T-cell (primary cell): Measurements from ENCODE around the gene MRPL44. TPM values are rescaled to one million over a fixed set of nuclear protein-coding genes. Genes with fewer than 3 reads are reported as not detected.

Experiments used
- ATAC-seq, 4 experiments: fragments of 200-7000 bp in 3 of 4; fragments of 150-1000 bp in 1 of 4; cut with Tn5 transposase; replicated peaks in 1 of 4; 1 replicate in 3 of 4; 2 replicates in 1 of 4; pipeline ENCODE4 v1.10.0; 2021; ENCODE audit warnings: moderate library complexity in 3 of 4, mild to moderate bottlenecking in 2 of 4, moderate number of reproducible peaks in 1 of 4
- CTCF ChIA-PET, 2 donors: fragments of 300-600 bp; sonication (Branson Sonifier 250); formaldehyde crosslinking; loops; one replicate each; lab custom pipeline; 2022; ENCODE audit warnings: antibody characterized with exemption in 2 of 2; lab: Charles Lee
- POLR2A ChIA-PET, 2 donors: fragments of 300-600 bp; sonication (Branson Sonifier 250); formaldehyde crosslinking; loops; one replicate each; lab custom pipeline; 2022; ENCODE audit warnings: antibody characterized with exemption in 2 of 2; lab: Charles Lee
- DNase-seq, 35 experiments: peaks; one replicate each; pipeline versions ENCODE4 v3.0.0 to v3.0.0-alpha.2; 2013 to 2023
- H3K27ac ChIP-seq: one replicate; pipeline ENCODE4 v1.5.1; 2013; ENCODE audit warnings: low read length
- H3K27me3 ChIP-seq, 2 experiments: replicated peaks in 1 of 2; 1 replicate in 1 of 2; 2 replicates in 1 of 2; pipeline versions ENCODE4 v1.6.1 to v1.7.0; 2013; ENCODE audit warnings: low read length in 1 of 2, mixed read lengths in 1 of 2; ENCODE audit not compliant: control insufficient read depth in 2 of 2, insufficient read depth in 2 of 2; ENCODE audit errors: extremely low read depth in 1 of 2
- H3K36me3 ChIP-seq, 2 donors: 1 replicate in 1 of 2; 2 replicates in 1 of 2; pipeline versions ENCODE4 v1.6.1 to v1.7.0; 2013; ENCODE audit warnings: low read length in 1 of 2; ENCODE audit not compliant: control insufficient read depth in 2 of 2, insufficient read depth in 1 of 2; ENCODE audit errors: extremely low read depth in 1 of 2
- H3K4me1 ChIP-seq, 2 experiments: 1 replicate in 1 of 2; 2 replicates in 1 of 2; pipeline versions ENCODE4 v1.6.1 to v1.7.0; 2013; ENCODE audit warnings: low read length in 2 of 2, mixed read lengths in 1 of 2; ENCODE audit not compliant: insufficient read depth in 2 of 2, control insufficient read depth in 1 of 2; ENCODE audit errors: extremely low read depth in 1 of 2
- H3K4me3 ChIP-seq, 2 donors: 1 replicate in 1 of 2; 2 replicates in 1 of 2; pipeline versions ENCODE4 v1.5.1 to v1.7.0; 2013; ENCODE audit warnings: mild to moderate bottlenecking in 2 of 2, low read length in 1 of 2, moderate library complexity in 1 of 2; ENCODE audit not compliant: control insufficient read depth in 1 of 2; ENCODE audit errors: extremely low read depth in 1 of 2
- H3K9me3 ChIP-seq: 2 replicates; pipeline ENCODE4 v1.7.0; 2013
- H3K27ac Mint-ChIP-seq, 2 donors: one replicate each; pipeline ENCODE4 v1.8.0; 2020 to 2021; ENCODE audit warnings: mild to moderate bottlenecking in 2 of 2, mixed read lengths in 2 of 2
- H3K27me3 Mint-ChIP-seq, 2 donors: one replicate each; pipeline ENCODE4 v1.8.0; 2021 to 2022; ENCODE audit warnings: mixed read lengths in 2 of 2
- H3K36me3 Mint-ChIP-seq: one replicate; pipeline ENCODE4 v1.8.0; 2021; ENCODE audit warnings: mixed read lengths
- H3K4me1 Mint-ChIP-seq, 3 donors: one replicate each; pipeline ENCODE4 v1.8.0; 2020 to 2022; ENCODE audit warnings: mixed read lengths in 3 of 3, mild to moderate bottlenecking in 1 of 3
- H3K4me3 Mint-ChIP-seq, 3 donors: one replicate each; pipeline ENCODE4 v1.8.0; 2020 to 2022; ENCODE audit warnings: mild to moderate bottlenecking in 3 of 3, mixed read lengths in 3 of 3, moderate library complexity in 3 of 3
- H3K9me3 Mint-ChIP-seq, 3 donors: one replicate each; pipeline ENCODE4 v1.8.0; 2020 to 2022; ENCODE audit warnings: mixed read lengths in 3 of 3
- WGBS: methylation state at CpG from one replicate; pipeline ENCODE4 v1.1.5; 2013; ENCODE audit warnings: missing lambda C conversion rate; ENCODE audit not compliant: insufficient coverage; 5-methylcytosine and 5-hydroxymethylcytosine counted together
- total RNA-seq, 35 experiments: library from RNA in 6 of 35; stranded (reverse) in 6 of 35; fragments of 120-200 nt in 1 of 35; gene quantifications; one replicate each; pipeline versions ENCODE4 v1.2.1 to v1.2.4 and lab custom pipeline; 2013 to 2026

Gene MRPL44
- total RNA-seq, 5 donors from 2014 or later (not counting 1 experiment from before 2014, with no cell fraction given): 22.4 to 25.3 (median 23.8) TPM

DNA sequence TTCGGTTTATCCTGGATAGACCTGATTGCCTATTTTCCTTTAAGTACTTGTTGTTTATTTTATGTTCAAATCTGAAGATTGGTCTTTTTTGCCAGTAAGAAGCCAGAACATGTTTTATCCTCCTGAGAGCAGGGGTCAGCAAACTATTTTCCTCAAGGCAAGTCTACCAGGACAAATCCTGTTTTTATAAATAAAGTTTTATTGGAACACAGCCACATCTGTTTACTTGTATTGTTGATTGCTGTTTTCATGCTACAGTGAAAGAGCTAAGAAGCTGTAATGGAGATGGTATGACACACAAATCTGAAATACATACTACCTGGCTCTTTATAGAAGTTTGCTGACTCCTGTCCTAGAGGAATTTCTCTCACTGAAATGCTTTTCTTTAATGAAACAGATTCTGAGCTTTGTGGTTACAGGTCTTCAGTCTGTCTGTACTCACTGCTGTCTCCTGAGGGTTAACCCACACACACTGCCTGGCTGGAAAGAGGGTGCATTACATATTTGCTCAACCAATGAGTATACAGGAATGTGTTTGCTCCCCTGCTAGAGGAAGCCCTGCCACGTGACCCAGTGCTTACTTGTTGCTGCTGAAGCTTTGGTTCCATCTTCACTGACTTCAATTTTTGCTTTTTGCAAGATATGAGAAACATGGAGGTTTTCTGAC, 22.6 kb downstream of the MRPL44 start:
- 88% methylated on average over 1 of the region's 2 CpGs for WGBS
- Mint-ChIP-seq H3K9me3 (no peaks in the 10 kb centered on the region), H3K4me3 (no peak overlapping the region), H3K27me3 (no peaks in the 10 kb centered on the region), H3K36me3 (peaks cover 2% of the 10 kb centered on the region), H3K4me1 (no peaks in the 10 kb centered on the region), H3K27ac (no peak overlapping the region)
- H3K27ac ChIP-seq: no peak overlapping the region
- H3K9me3 ChIP-seq: no peaks in the 10 kb centered on the region
- no peak for DNase-seq
- H3K27me3 ChIP-seq: no peaks in the 10 kb centered on the region
- H3K4me3 ChIP-seq: no peak overlapping the region
- ChIA-PET POLR2A (no interaction called here), CTCF (interaction anchor here (0.5 to 2.0 kb wide), 4 partner anchors 10 to 561 kb away, joined by 3 to 8 read pairs (median 5); no protein-coding TSS in a partner anchor)
- H3K36me3 ChIP-seq: no peaks in the 10 kb centered on the region
- H3K4me1 ChIP-seq: no peaks in the 10 kb centered on the region
- ATAC-seq: no peak

DNA sequence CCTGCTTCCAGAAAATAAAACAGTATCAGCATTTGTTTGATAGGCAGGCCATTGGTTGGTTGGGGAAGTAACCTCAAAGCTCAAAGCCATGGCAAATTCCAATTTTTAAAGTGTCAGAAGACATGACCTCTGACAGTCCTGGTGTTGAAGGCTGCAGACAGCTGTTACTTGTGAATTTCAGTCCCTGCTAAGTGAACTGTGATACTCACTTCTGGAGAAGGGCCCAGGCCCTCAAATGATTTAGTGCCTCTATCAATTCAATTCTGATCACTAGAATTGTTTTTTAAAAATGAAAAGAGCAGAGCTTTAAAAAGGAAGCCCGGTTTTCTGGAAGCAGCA, 23.1 kb downstream of the MRPL44 start:
- H3K9me3 ChIP-seq: no peaks in the 10 kb centered on the region
- H3K36me3 Mint-ChIP-seq: peaks cover 2% of the 10 kb centered on the region
- no peaks in the 10 kb centered on the region for H3K27me3 Mint-ChIP-seq
- H3K4me3 Mint-ChIP-seq: no peak overlapping the region
- no peak overlapping the region for H3K27ac Mint-ChIP-seq
- H3K27ac ChIP-seq: no peak overlapping the region
- ATAC-seq: no peak
- no peaks in the 10 kb centered on the region for H3K9me3 Mint-ChIP-seq
- no peak overlapping the region for H3K4me3 ChIP-seq
- POLR2A ChIA-PET: no interaction called here
- H3K36me3 ChIP-seq: no peaks in the 10 kb centered on the region
- H3K4me1 Mint-ChIP-seq: no peaks in the 10 kb centered on the region
- DNase-seq: no peak
- no CpG with 5 or more reads among the region's 1 CpG for WGBS
- no peaks in the 10 kb centered on the region for H3K4me1 ChIP-seq
- H3K27me3 ChIP-seq: no peaks in the 10 kb centered on the region
- CTCF ChIA-PET: interaction anchor here (0.5 to 2.0 kb wide), 4 partner anchors 10 to 561 kb away, joined by 3 to 8 read pairs (median 5); no protein-coding TSS in a partner anchor

GRCh38 chr2:223980803-223981202, 23.5 kb downstream of the MRPL44 start:
- no peaks in the 10 kb centered on the region for H3K9me3 Mint-ChIP-seq
- no peak for DNase-seq

DNA sequence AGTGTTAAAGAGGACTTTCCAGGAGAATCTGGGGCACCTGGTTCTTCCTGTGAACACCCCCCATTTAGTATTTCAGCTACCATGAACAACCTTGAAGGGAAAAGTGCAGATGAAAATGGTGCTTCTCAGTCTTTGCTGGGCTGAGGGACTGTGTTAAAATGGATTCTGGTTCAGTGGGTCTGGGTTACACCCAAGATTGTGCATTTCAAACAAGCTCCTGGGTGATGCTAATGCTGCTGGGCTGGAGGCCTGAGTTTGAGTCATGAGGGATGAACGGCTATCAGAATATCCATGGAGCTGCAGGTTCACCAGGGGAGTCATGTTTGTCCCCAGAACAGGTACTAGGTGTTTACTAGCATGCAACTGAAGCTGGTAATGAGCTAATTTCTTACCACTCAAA, 24.0 kb downstream of the MRPL44 start:
- Mint-ChIP-seq H3K36me3 (peaks cover 2% of the 10 kb centered on the region), H3K9me3 (no peaks in the 10 kb centered on the region), H3K27me3 (peaks cover 0 to 1% of the 10 kb centered on the region in 2 donors), H3K4me3 (no peak overlapping the region), H3K4me1 (no peaks in the 10 kb centered on the region), H3K27ac (no peak overlapping the region)
- H3K27ac ChIP-seq: no peak overlapping the region
- no peaks in the 10 kb centered on the region for H3K4me1 ChIP-seq
- WGBS: no CpG with 5 or more reads among the region's 1 CpG
- CTCF ChIA-PET: interaction anchor here (1.3 to 2.0 kb wide), 2 partner anchors 11 to 13 kb away, joined by 6 to 8 read pairs; no protein-coding TSS in a partner anchor
- H3K4me3 ChIP-seq: no peak overlapping the region
- DNase-seq (no peak), ATAC-seq (no peak)
- no peaks in the 10 kb centered on the region for H3K27me3 ChIP-seq
- POLR2A ChIA-PET: no interaction called here
- no peaks in the 10 kb centered on the region for H3K36me3 ChIP-seq
- no peaks in the 10 kb centered on the region for H3K9me3 ChIP-seq

More at GRCh38 chr2:223980803-223981202, 23.5 kb downstream of the MRPL44 start:
- Mint-ChIP-seq H3K27me3 (peaks cover 0 to 1% of the 10 kb centered on the region in 2 donors), H3K4me1 (no peaks in the 10 kb centered on the region), H3K27ac (no peak overlapping the region), H3K36me3 (peaks cover 2% of the 10 kb centered on the region), H3K4me3 (no peak overlapping the region)
- Histone ChIP-seq H3K27me3 (no peaks in the 10 kb centered on the region), H3K4me3 (no peak overlapping the region), H3K4me1 (no peaks in the 10 kb centered on the region), H3K9me3 (no peaks in the 10 kb centered on the region), H3K27ac (no peak overlapping the region), H3K36me3 (no peaks in the 10 kb centered on the region)
- no CpG with 5 or more reads among the region's 4 CpGs for WGBS
- no peak for ATAC-seq
- CTCF ChIA-PET: interaction anchor here (1.3 to 2.0 kb wide), 2 partner anchors 11 to 13 kb away, joined by 6 to 8 read pairs; no protein-coding TSS in a partner anchor
- POLR2A ChIA-PET: no interaction called here

GRCh38 chr2:223989206-223989855, 32.1 kb downstream of the MRPL44 start:
- H3K27me3 ChIP-seq: peaks cover 0 to 2% of the 10 kb centered on the region in 2 experiments
- Mint-ChIP-seq H3K36me3 (no peaks in the 10 kb centered on the region), H3K27me3 (peaks cover 0 to 1% of the 10 kb centered on the region in 2 donors), H3K4me1 (no peaks in the 10 kb centered on the region), H3K9me3 (no peaks in the 10 kb centered on the region), H3K27ac (no peak overlapping the region), H3K4me3 (no peak overlapping the region)
- no peak for ATAC-seq
- no peak overlapping the region for H3K27ac ChIP-seq
- H3K4me1 ChIP-seq: no peaks in the 10 kb centered on the region
- no peak overlapping the region for H3K4me3 ChIP-seq
- no peaks in the 10 kb centered on the region for H3K9me3 ChIP-seq
- WGBS: 81% methylated on average over 7 of the region's 10 CpGs
- DNase-seq: no peak
- ChIA-PET CTCF (interaction anchor here (0.8 to 1.4 kb wide), 3 partner anchors 20 to 298 kb away, joined by 3 to 4 read pairs (median 4); no protein-coding TSS in a partner anchor), POLR2A (no interaction called here)
- H3K36me3 ChIP-seq: no peaks in the 10 kb centered on the region

DNA sequence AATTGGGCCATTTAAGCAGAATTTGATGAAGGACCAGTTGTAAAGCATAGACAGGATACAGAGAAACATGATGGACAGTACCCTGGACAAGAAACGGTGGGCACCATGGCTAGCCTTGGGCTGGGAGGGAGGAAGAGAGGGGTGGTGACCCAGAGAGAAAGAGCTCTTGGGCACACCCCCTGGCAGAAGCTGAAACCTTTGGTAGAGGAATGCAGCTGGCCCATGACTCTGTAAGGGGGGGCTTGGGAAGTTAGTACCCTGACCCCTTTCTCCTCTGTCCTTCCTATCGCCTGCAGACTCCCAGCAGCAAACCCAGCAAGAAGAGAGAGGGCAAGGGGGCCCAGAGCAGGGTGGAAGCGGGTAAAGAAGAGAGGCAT, 32.6 kb downstream of the MRPL44 start:
- WGBS: 78% methylated on average over 1 of the region's 3 CpGs
- H3K9me3 ChIP-seq: no peaks in the 10 kb centered on the region
- POLR2A ChIA-PET: no interaction called here
- Mint-ChIP-seq H3K27ac (no peak overlapping the region), H3K27me3 (peaks cover 0 to 1% of the 10 kb centered on the region in 2 donors), H3K4me1 (no peaks in the 10 kb centered on the region), H3K4me3 (no peak overlapping the region), H3K36me3 (no peaks in the 10 kb centered on the region), H3K9me3 (no peaks in the 10 kb centered on the region)
- H3K4me3 ChIP-seq: no peak overlapping the region
- CTCF ChIA-PET: interaction anchor here (0.8 to 1.4 kb wide), 3 partner anchors 20 to 298 kb away, joined by 3 to 4 read pairs (median 4); no protein-coding TSS in a partner anchor
- DNase-seq: no peak
- H3K27me3 ChIP-seq: peaks cover 0 to 2% of the 10 kb centered on the region in 2 experiments
- ATAC-seq: no peak
- no peaks in the 10 kb centered on the region for H3K4me1 ChIP-seq
- no peak overlapping the region for H3K27ac ChIP-seq
- no peaks in the 10 kb centered on the region for H3K36me3 ChIP-seq
